Peyer's patch (tissue), 4 donors: ENCODE data around the gene RAPGEF2. TPM values are rescaled to one million over a fixed set of nuclear protein-coding genes. Genes with fewer than 3 reads are reported as not detected.

Source experiments
- DNase-seq, 3 donors: peaks; one replicate each; pipeline ENCODE4 v3.0.0-alpha.2; 2017 to 2019
- H3K27ac ChIP-seq, 4 donors: fragments of 200-600 bp; sonication (generic); one replicate each; pipeline ENCODE4 v1.5.1; 2016 to 2019
- H3K27me3 ChIP-seq, 2 donors: fragments of 200-600 bp; sonication (generic); one replicate each; pipeline ENCODE4 v1.5.1; 2019
- H3K36me3 ChIP-seq, 3 donors: fragments of 200-600 bp; sonication (generic); one replicate each; pipeline ENCODE4 v1.5.1; 2016 to 2019
- H3K4me1 ChIP-seq, 4 donors: fragments of 200-600 bp; sonication (generic); one replicate each; pipeline ENCODE4 v1.5.1; 2016 to 2019
- H3K4me3 ChIP-seq, 4 donors: fragments of 200-600 bp; sonication (generic); 1 replicate in 3 of 4; 2 replicates in 1 of 4; pipeline ENCODE4 v1.5.1; 2016 to 2019; ENCODE audit warnings: mild to moderate bottlenecking in 1 of 4
- H3K9me3 ChIP-seq, 4 donors: fragments of 200-600 bp; sonication (generic); one replicate each; pipeline ENCODE4 v1.5.1; 2016 to 2019; ENCODE audit warnings: mild to moderate bottlenecking in 1 of 4
- POLR2A ChIP-seq, 2 donors: fragments of 450-650 bp; IDR thresholded peaks; one replicate each; pipeline ENCODE4 v1.5.1; 2017; ENCODE audit warnings: antibody characterized with exemption in 2 of 2, mild to moderate bottlenecking in 2 of 2, moderate library complexity in 2 of 2
- total RNA-seq, 4 donors: library from RNA; depleted of rRNA; stranded (reverse); fragments of >200 nt; gene quantifications; one replicate each; pipeline ENCODE4 v1.1.0, GENCODE V29; 2016
- TF ChIP-seq, protein P1 (sequence below), 6 experiments: fragments of 450-650 bp in 4 of 6; fragments of 200-600 bp in 2 of 6; sonication (generic) in 1 of 6; IDR thresholded peaks; one replicate each; pipeline ENCODE4 v1.5.1; 2017 to 2019; ENCODE audit warnings: antibody characterized with exemption in 6 of 6, mild to moderate bottlenecking in 3 of 6, moderate library complexity in 1 of 6

RAPGEF2 gene
- total RNA-seq, 4 donors from 2014 or later, result 30.1 to 81.7 (median 41.4) TPM

DNA sequence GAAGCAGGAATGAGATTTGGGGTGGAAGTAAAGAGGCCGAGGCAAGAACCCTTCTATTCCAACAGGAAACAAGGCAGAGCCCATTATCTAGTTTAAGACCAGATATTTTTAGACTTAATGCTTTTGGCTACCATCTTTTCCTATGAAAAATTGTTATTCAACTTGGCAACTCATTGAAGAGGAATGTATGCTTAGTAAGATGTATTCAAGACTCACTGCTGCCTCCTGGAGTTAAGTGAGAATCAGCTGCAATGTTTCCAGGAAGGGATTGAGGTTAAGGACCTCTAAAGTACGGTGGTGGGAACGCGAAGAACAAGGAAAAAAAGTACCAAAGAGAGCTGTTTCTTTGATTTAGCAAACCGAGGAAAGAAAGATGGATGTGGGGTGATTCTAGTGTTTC lies 89.1 kb downstream of the RAPGEF2 start:
- no peak for DNase-seq

DNA sequence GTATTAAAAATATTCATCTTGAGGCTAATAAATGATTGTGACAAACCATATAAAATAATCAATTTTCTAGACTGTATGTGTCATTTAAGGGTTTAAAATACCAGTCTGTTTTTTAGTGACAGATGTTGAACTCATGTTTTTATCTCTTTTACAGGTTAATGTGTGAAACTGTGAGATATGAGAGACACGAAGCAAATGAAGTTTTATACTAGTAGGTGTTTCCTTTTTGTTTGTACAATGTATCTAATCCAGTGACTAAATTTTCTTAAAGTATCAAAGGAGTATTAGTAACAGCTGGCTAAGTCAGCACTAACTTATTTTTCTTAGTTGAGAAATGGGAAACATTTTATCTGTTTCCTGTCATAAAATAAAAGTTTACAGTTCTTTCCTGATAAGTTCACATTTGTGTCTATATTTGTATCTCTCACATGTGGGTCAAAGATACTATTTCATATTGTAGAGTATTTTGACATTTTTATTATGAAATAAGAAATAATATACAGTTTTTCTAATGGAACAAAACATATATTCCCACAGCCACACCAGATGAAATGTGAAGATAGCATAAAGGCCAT lies 90.3 kb downstream of the RAPGEF2 start:
- DNase-seq, result no peak
- H3K36me3 ChIP-seq, result no peaks in the 10 kb centered on the region
- TF ChIP-seq, protein P1, sequence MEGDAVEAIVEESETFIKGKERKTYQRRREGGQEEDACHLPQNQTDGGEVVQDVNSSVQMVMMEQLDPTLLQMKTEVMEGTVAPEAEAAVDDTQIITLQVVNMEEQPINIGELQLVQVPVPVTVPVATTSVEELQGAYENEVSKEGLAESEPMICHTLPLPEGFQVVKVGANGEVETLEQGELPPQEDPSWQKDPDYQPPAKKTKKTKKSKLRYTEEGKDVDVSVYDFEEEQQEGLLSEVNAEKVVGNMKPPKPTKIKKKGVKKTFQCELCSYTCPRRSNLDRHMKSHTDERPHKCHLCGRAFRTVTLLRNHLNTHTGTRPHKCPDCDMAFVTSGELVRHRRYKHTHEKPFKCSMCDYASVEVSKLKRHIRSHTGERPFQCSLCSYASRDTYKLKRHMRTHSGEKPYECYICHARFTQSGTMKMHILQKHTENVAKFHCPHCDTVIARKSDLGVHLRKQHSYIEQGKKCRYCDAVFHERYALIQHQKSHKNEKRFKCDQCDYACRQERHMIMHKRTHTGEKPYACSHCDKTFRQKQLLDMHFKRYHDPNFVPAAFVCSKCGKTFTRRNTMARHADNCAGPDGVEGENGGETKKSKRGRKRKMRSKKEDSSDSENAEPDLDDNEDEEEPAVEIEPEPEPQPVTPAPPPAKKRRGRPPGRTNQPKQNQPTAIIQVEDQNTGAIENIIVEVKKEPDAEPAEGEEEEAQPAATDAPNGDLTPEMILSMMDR (IDR thresholded peaks at IDR 0.05), result no peak
- TF ChIP-seq POLR2A (IDR thresholded peaks at IDR 0.05), result no peak

More for the DNA sequence above, 89.1 kb downstream of the RAPGEF2 start:
- Histone ChIP-seq H3K4me1 (no peaks in the 10 kb centered on the region), H3K27me3 (no peaks in the 10 kb centered on the region), H3K27ac (no peak overlapping the region), H3K9me3 (no peaks in the 10 kb centered on the region), H3K36me3 (no peaks in the 10 kb centered on the region), H3K4me3 (no peak overlapping the region)
- TF ChIP-seq POLR2A (IDR thresholded peaks at IDR 0.05), result no peak
- TF ChIP-seq, protein P1 (IDR thresholded peaks at IDR 0.05), result peak in 3 of 6 experiments; percentile 6 to 26 (median 22)

DNA sequence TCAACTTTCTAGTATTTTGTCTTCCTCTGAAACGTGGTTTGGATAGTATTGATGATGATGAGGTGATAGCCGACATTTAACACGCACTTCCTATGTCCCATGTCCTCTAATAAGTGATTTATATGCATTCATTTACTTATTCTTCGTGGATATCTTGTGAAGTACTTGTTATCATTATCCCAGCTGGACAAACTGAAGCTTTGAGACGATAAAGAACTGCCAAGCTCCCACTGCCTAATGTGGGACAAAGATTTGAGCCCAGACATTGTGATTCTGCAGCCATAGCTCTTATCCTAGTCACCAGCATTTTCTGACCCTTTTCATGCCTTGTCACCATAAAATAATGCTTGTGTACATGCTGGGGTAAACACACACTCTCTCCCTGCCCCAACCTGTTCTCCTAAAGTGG lies 92.5 kb downstream of the RAPGEF2 start:
- Histone ChIP-seq H3K4me1 (no peaks in the 10 kb centered on the region), H3K4me3 (no peak overlapping the region), H3K36me3 (no peaks in the 10 kb centered on the region), H3K27ac (no peak overlapping the region), H3K27me3 (no peaks in the 10 kb centered on the region), H3K9me3 (no peaks in the 10 kb centered on the region)
- TF ChIP-seq POLR2A (IDR thresholded peaks at IDR 0.05), result no peak
- TF ChIP-seq, protein P1 (IDR thresholded peaks at IDR 0.05), result no peak
- DNase-seq, result no peak

More for the DNA sequence above, 90.3 kb downstream of the RAPGEF2 start:
- H3K9me3 ChIP-seq, result no peaks in the 10 kb centered on the region
- H3K27me3 ChIP-seq, result no peaks in the 10 kb centered on the region
- no peaks in the 10 kb centered on the region for H3K4me1 ChIP-seq
- no peak overlapping the region for H3K4me3 ChIP-seq
- no peak overlapping the region for H3K27ac ChIP-seq

- Histone ChIP-seq H3K4me3 (no peak overlapping the region), H3K27ac (no peak overlapping the region), H3K27me3 (no peaks in the 10 kb centered on the region), H3K4me1 (no peaks in the 10 kb centered on the region), H3K36me3 (no peaks in the 10 kb centered on the region), H3K9me3 (no peaks in the 10 kb centered on the region)
- TF ChIP-seq POLR2A (IDR thresholded peaks at IDR 0.05), result no peak
- TF ChIP-seq, protein P1 (IDR thresholded peaks at IDR 0.05), result no peak
- no peak for DNase-seq
Observed at GRCh38 chr4:159197260-159197884, 94.5 kb downstream of the RAPGEF2 start.

- Histone ChIP-seq H3K9me3 (no peaks in the 10 kb centered on the region), H3K4me1 (no peaks in the 10 kb centered on the region), H3K4me3 (no peak overlapping the region), H3K27ac (no peak overlapping the region), H3K36me3 (no peaks in the 10 kb centered on the region), H3K27me3 (no peaks in the 10 kb centered on the region)
- no peak for DNase-seq
- TF ChIP-seq, protein P1 (IDR thresholded peaks at IDR 0.05), result no peak
- no peak for TF ChIP-seq POLR2A (IDR thresholded peaks at IDR 0.05)
Observed at GRCh38 chr4:159197885-159198269, 95.0 kb downstream of the RAPGEF2 start.
